ENCODE data around the gene MSX2. TPM values are rescaled to one million over a fixed set of nuclear protein-coding genes. Genes with fewer than 3 reads are reported as not detected.
A peak's percentile ranks its signal among the peaks of the same experiment; 100 is the strongest.

The MSX2 gene
- total RNA-seq, 1 experiment from 2014 or later: 4.9 TPM

DNA sequence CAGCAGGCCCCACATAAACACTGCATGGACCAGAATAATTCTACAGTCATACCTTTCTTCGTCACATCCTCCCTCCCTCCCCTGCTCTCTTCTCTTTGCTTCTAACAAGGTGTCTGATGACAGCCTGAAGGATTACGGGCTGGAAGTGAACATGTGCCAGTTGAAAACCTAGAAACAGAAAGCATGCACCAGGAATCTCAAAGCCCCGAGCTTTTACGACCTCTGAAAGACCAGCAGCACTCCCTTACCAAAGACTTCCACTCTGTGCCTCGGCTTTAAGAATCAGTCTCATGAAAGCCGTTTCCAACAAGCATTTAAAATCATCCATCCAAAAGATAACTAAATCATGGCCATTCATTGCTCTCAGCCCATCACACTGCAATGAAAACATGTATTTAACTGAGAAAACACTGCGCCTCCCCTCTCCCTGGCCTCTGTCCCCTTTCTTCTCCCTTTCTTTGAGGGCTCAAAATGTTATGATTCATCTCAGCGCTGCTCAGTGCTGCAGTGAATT is 21.3 kb downstream of the MSX2 start:
- no peaks in the 10 kb centered on the region for H4K20me1 ChIP-seq (ENCODE audit: low read length)
- no peaks in the 10 kb centered on the region for H3K36me3 ChIP-seq (ENCODE audit: low read depth, low read length)
- ATAC-seq (no peak), DNase-seq (no peak)
- H3K4me3 ChIP-seq (ENCODE audit: low read length): no peak overlapping the region
- ChIA-PET CTCF (no interaction called here), POLR2A (ENCODE audit: unreplicated experiment) (no interaction called here)
- BruUV-seq (replicated peaks): no TSS peak
- TF ChIP-seq EZH2 (IDR thresholded peaks at IDR 0.05; ENCODE audit: low read length, unreplicated experiment) (no peak), EZH2phosphoT487 (IDR thresholded peaks at IDR 0.05; ENCODE audit: borderline replicate concordance, low read length) (no peak)
- TF ChIP-seq, protein P1, sequence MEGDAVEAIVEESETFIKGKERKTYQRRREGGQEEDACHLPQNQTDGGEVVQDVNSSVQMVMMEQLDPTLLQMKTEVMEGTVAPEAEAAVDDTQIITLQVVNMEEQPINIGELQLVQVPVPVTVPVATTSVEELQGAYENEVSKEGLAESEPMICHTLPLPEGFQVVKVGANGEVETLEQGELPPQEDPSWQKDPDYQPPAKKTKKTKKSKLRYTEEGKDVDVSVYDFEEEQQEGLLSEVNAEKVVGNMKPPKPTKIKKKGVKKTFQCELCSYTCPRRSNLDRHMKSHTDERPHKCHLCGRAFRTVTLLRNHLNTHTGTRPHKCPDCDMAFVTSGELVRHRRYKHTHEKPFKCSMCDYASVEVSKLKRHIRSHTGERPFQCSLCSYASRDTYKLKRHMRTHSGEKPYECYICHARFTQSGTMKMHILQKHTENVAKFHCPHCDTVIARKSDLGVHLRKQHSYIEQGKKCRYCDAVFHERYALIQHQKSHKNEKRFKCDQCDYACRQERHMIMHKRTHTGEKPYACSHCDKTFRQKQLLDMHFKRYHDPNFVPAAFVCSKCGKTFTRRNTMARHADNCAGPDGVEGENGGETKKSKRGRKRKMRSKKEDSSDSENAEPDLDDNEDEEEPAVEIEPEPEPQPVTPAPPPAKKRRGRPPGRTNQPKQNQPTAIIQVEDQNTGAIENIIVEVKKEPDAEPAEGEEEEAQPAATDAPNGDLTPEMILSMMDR (conservative IDR thresholded peaks at IDR 0.05; ENCODE audit: low read depth, low read length): no peak
- H3K27me3 ChIP-seq (ENCODE audit: low read length): peaks cover 39% of the 10 kb centered on the region
- H3K4me1 ChIP-seq (ENCODE audit: insufficient read depth, low read length): 0 out of 2 replicates have a peak, but pooled peaks cover 3% of the 10 kb centered on the region
- no peak overlapping the region for H2AFZ ChIP-seq (ENCODE audit: low read length)
- H3K9me3 ChIP-seq (ENCODE audit: low read length): no peaks in the 10 kb centered on the region
- no peak overlapping the region for H3K9ac ChIP-seq (ENCODE audit: low read length)
- no peaks in the 10 kb centered on the region for H3K9me2 ChIP-seq (replicated peaks; ENCODE audit: low read length)
- no peak overlapping the region for H3K4me2 ChIP-seq (ENCODE audit: low read length)
- intact Hi-C loops (cut with micrococcal nuclease): no loop called here
- no peaks in the 10 kb centered on the region for H3K79me2 ChIP-seq (ENCODE audit: low read length)
- no peaks in the 10 kb centered on the region for H3F3A ChIP-seq (ENCODE audit: low read length, unreplicated experiment)
- H3K27ac ChIP-seq (ENCODE audit: low read length): no peak overlapping the region

DNA sequence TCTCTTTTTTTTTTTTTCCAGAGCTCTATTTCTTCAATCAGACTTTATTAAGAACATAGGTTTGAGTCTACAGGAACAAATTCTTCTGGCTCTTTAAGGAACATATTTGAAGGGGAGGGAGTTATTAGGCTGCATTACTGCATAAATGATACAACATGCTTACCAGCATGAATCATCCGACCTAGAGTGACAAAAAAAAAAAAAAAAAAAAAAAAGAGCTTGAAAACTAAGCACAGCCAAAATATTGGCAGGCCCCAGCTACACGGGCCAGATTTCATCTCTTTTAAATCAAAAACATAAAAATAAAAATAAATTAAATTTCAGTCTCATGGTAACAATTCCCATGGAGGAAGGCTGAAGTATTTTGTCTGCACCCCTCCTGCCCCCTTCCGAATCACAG is 26.3 kb downstream of the MSX2 start:
- no peaks in the 10 kb centered on the region for H3K36me3 ChIP-seq (ENCODE audit: low read depth, low read length)
- H3K4me1 ChIP-seq (ENCODE audit: insufficient read depth, low read length): no peaks in the 10 kb centered on the region
- H3K79me2 ChIP-seq (ENCODE audit: low read length): no peaks in the 10 kb centered on the region
- DNase-seq (no peak), ATAC-seq (no peak)
- CTCF ChIA-PET: interaction anchor here (0.6 kb wide), 1 partner anchor 43 kb away, joined by 3 read pairs; no protein-coding TSS in a partner anchor
- H3K9me3 ChIP-seq (ENCODE audit: low read length): no peaks in the 10 kb centered on the region
- peak overlapping the region; percentile 57 for H3K4me3 ChIP-seq (ENCODE audit: low read length)
- POLR2A ChIA-PET (ENCODE audit: unreplicated experiment): no interaction called here
- no TSS peak for BruUV-seq (replicated peaks)
- TF ChIP-seq, protein P1 (conservative IDR thresholded peaks at IDR 0.05; ENCODE audit: low read depth, low read length): no peak
- TF ChIP-seq EZH2 (IDR thresholded peaks at IDR 0.05; ENCODE audit: low read length, unreplicated experiment) (no peak), EZH2phosphoT487 (IDR thresholded peaks at IDR 0.05; ENCODE audit: borderline replicate concordance, low read length) (no peak)
- H3K4me2 ChIP-seq (ENCODE audit: low read length): peak overlapping the region; percentile 69
- H3K27me3 ChIP-seq (ENCODE audit: low read length): peaks cover 49% of the 10 kb centered on the region
- H3K9me2 ChIP-seq (replicated peaks; ENCODE audit: low read length): no peaks in the 10 kb centered on the region
- peak overlapping the region; percentile 53; the same call in 1 of the 2 replicates for H2AFZ ChIP-seq (ENCODE audit: low read length)
- intact Hi-C loops (cut with micrococcal nuclease): no loop called here
- H4K20me1 ChIP-seq (ENCODE audit: low read length): no peaks in the 10 kb centered on the region
- no peak overlapping the region for H3K27ac ChIP-seq (ENCODE audit: low read length)
- H3F3A ChIP-seq (ENCODE audit: low read length, unreplicated experiment): no peaks in the 10 kb centered on the region
- no peak overlapping the region for H3K9ac ChIP-seq (ENCODE audit: low read length)

DNA sequence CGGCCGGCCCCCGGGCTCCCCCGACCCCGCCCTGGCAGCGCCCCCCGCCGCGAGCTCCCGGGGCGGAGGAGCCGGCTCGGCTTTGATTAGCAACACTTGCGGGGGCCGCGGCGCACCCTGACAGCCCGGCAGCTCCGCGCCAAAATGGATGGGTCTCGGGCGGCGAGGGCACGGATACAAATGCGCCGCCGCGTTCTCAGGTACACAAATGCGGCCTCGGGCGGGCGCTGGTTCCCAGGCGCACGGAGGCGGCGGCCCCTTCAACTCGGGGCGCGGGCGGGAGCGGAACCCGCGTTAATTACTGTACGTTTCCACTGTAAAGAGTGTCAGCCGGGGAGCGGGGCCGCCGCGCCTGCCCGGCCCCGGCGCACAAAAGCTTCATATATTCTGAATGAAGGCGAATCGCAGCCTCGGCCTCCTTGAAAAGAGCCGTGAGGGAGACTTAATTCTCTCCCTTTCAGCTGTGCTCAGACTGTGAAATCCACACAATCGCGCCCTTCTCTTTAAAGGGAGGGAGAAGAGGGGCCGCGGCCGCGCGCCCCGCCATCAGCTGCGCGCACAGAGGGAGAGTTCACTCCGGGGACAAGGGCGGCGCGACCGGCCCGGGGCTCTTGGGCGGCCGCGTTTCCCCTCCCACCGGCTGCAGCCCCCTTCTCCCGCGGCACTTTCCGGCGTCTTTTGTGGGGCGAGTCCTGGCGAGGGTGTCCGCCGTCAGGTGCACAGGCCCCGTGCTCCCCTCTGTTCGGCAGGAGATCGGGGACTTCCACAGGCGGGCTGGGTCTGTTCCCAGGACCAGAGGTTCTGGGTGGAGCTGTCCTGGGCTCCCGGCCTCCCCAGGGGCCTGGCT is 27.0 kb downstream of the MSX2 start:
- no peaks in the 10 kb centered on the region for H3K79me2 ChIP-seq (ENCODE audit: low read length)
- H3K9me3 ChIP-seq (ENCODE audit: low read length): no peaks in the 10 kb centered on the region
- no peaks in the 10 kb centered on the region for H3K9me2 ChIP-seq (replicated peaks; ENCODE audit: low read length)
- ChIA-PET POLR2A (ENCODE audit: unreplicated experiment) (no interaction called here), CTCF (interaction anchor here (0.6 kb wide), 1 partner anchor 42 kb away, joined by 3 read pairs; no protein-coding TSS in a partner anchor)
- peaks cover 43% of the 10 kb centered on the region for H3K27me3 ChIP-seq (ENCODE audit: low read length)
- H2AFZ ChIP-seq (ENCODE audit: low read length): peak overlapping the region; percentile 53
- no peaks in the 10 kb centered on the region for H3F3A ChIP-seq (ENCODE audit: low read length, unreplicated experiment)
- intact Hi-C loops (cut with micrococcal nuclease): no loop called here
- ATAC-seq: no peak
- TF ChIP-seq, protein P1 (conservative IDR thresholded peaks at IDR 0.05; ENCODE audit: low read depth, low read length): no peak
- TF ChIP-seq EZH2 (IDR thresholded peaks at IDR 0.05; ENCODE audit: low read length, unreplicated experiment) (peak; percentile 83), EZH2phosphoT487 (IDR thresholded peaks at IDR 0.05; ENCODE audit: borderline replicate concordance, low read length) (no peak)
- BruUV-seq (replicated peaks): no TSS peak
- DNase-seq: no peak
- H3K4me1 ChIP-seq (ENCODE audit: insufficient read depth, low read length): no peaks in the 10 kb centered on the region
- peak overlapping the region; percentile 57 for H3K4me3 ChIP-seq (ENCODE audit: low read length)
- H3K9ac ChIP-seq (ENCODE audit: low read length): no peak overlapping the region
- no peaks in the 10 kb centered on the region for H3K36me3 ChIP-seq (ENCODE audit: low read depth, low read length)
- no peaks in the 10 kb centered on the region for H4K20me1 ChIP-seq (ENCODE audit: low read length)
- H3K4me2 ChIP-seq (ENCODE audit: low read length): peak overlapping the region; percentile 69
- H3K27ac ChIP-seq (ENCODE audit: low read length): no peak overlapping the region
